Measurements from ENCODE around the gene KIFC1.

GRCh38 chr6:33428966-33429749 lies 37.5 kb downstream of the KIFC1 start:
- TF ChIP-seq EZH2 (IDR thresholded peaks at IDR 0.05; ENCODE audit: borderline replicate concordance, low read depth, low read length, poor library complexity, severe bottlenecking) = no peak
- no peak for TF ChIP-seq CTCF (conservative IDR thresholded peaks at IDR 0.05; ENCODE audit: low read depth, low read length)
